Measurements from ENCODE around the gene GNG12.
A peak's percentile ranks its signal among the peaks of the same experiment; 100 is the strongest.

Gene GNG12

GRCh38 chr1:67726224-67726623 lies 107.0 kb downstream of the GNG12 start:
- DNase-seq, result no peak

DNA sequence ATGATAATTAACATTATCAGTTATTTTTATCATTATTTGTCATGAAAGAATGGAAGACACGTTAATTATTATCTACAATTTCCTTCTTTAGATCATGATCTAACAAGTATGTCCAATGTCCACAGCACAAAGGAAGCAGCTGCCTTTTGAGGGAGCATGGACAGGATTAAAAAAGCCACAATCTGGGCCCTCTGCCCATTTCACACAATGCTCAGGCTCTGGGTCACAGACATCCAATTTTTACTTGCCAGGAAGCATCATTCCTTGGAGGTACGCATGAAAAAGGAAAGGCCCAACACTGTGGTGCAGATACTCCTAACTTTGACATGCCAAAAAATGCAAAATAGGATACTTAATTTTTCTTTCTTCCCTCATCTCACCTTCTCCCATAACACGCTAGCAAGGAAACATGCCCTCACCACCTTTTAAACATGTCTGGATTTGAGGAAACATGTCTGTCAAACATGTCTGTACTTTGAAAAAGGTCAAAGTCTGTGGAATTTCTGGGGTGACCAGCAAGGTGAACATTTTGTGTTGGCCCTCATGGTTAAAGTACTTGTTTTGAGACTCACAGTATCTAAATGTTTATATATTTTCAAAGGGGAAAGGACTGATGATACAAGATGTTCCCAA lies 108.2 kb downstream of the GNG12 start:
- peak; percentile 92 for DNase-seq

DNA sequence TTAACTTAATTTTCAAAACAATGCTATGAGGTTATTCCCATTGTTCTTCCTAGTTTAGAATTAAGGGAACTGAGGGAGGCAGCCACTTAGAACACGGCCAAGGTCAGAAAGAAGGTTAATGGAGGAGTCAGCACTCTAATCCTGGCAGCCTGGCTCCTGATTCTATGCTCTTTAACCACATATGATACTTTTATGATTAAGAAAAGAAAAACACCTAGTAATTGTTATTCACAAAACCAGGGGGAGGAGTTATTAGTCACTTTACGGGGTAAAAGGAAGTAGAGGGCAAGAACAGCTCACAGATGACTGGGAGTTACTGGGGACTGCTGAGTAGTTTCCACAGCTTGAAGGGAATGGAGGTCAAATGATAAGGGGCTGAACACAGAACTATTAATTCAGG lies 109.6 kb downstream of the GNG12 start:
- DNase-seq, result peak; percentile 28

GRCh38 chr1:67723126-67723525 lies 110.1 kb downstream of the GNG12 start:
- no peak for DNase-seq

GRCh38 chr1:67722292-67722944 lies 110.8 kb downstream of the GNG12 start:
- DNase-seq, result peak; percentile 37

DNA sequence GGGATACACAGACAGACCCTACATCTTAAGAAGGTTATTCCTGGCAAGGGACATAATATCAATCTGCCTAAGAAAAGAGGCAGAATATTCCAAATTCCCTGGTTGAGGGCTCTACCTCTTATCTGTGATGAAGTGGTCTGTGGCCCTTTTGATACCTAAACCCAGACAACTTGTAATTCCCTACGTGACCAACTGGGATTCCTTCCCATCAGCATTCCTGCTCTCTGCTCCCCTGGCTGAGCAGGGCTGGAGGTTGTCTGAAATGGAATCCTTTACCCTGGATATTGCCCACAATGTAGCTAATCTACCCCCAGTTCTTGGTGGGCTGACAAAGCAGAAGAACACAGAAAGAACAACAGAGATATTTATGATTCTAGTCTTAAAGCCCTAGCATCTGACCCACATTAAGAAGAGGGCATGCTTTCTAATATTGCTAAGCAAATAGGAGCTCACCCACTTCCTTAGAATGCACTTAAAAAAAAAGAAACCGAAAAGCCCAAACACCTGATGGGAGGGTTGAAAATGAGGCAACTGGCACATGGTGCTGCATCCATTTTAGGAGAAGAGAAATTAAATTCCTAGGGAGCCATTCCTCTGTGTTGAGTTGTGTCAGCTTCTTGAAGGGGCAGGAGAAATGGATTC lies 111.5 kb downstream of the GNG12 start:
- DNase-seq, result no peak

GRCh38 chr1:67721112-67721511 lies 112.2 kb downstream of the GNG12 start:
- no peak for DNase-seq

DNA sequence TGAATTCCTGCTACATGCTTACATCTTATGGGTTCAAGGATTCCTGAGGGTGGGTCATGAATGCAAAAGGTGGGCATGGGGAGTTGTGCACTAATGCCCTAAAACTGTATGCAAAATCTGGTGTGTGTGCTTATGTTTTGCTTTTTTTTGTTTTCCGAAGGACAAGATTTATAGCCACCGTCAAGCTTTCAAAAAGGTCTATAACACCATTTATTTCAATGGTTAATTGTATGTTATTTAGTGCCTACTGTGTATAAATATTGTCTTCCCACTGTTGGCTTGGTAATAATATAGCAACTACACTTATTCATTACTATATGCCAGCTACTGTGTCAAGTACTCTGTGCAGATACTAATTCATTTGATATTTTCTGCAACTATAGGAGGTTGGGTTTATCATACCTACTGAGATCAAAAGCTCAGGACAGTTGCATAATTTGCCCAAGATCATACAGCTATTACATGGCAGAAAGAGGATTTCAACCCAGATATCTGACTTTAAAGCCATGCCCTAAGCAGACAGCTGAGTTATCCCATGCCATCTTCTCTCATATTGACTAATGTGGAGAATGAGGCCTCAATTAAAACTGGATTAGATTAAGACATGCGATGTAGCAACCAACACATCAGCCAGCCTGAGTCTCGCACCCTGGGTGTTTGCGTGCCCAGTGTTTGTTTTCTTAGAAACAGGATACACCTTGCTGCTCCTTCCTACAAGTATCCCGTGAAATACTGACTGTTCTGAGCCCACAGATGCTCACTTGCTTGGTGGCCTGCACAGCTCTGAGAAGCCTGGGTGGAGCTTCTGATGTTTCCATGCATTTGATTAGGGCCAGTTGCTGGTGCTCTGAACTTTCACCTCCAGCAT lies 113.7 kb downstream of the GNG12 start:
- no peak for DNase-seq

DNA sequence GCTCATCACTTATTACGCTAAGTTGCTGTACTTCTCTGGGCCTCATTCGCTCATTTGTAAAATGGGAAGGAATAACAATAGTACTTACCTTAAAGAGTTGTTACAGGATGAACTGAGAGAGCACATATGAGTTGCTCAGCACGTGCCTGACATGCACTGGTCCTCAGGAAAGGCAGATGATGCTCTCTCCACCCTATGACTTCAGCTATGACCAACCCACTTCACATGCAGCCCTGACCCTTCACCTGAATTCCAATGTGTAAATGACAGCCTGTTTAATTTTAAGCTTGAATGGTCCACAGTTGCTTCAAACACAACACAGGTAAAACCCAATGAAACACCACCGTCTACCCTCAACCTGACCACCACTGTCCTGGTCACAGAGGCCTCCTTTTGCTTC lies 115.4 kb downstream of the GNG12 start:
- no peak for DNase-seq

- DNase-seq, result peak; percentile 53
Measured at GRCh38 chr1:67716800-67717199, 116.5 kb downstream of the GNG12 start.

GRCh38 chr1:67715819-67716218 lies 117.4 kb downstream of the GNG12 start:
- DNase-seq, result no peak

GRCh38 chr1:67713057-67713846 lies 120.0 kb downstream of the GNG12 start:
- DNase-seq, result peak; percentile 89

DNA sequence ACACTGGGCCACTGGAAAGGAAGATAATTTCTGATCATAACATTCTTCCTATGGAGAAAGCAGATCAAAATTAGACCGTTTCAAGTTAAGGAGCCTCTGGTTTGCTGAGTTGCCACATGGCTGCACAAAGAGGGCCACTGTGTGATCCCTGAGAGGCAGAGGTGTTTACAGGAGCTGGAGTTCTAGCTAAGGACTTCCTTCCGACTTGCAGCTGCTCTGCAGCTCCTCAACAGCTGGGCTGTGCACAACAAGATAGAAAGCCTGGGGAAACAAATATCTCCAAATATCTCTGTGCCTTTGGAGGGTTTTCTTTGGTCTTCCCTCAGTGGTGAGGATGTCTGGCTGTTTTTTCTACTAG lies 121.4 kb downstream of the GNG12 start:
- no peak for DNase-seq

DNA sequence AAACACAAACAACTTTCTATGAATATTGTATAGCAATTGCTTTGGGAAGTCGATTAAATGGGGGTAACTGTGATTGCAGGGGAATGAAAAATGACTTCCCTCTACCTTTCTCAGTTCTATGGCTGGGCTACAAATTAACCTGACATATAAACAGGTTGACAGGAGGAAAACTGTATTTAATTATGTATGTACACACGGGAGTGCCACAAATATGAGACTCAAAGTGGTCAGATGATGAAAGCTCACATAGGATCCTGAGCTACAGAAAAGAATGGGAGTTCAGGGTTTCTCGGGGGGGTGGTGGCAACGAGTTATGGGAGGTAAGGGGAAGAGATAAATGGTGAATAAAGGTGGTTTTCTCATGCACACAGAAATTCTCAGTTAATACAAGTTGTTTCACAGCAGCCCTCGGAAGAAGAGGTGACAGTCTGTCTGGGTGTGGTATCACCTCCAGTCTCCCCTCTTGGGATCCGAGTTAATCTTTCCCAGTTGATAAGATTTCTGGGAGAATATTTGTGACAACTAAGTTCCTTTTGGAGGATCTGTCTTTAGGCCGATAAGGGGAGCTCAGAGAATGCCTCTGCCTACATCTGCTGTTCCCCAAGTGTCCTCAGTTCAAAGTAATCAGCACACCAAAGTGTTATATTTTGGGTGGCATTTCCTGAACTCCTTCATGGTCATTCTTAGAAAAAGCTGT lies 122.0 kb downstream of the GNG12 start:
- no peak for DNase-seq

- peak; percentile 66 for DNase-seq
Measured at GRCh38 chr1:67710417-67710816, 122.8 kb downstream of the GNG12 start.

GRCh38 chr1:67708606-67709005 lies 124.7 kb downstream of the GNG12 start:
- no peak for DNase-seq

DNA sequence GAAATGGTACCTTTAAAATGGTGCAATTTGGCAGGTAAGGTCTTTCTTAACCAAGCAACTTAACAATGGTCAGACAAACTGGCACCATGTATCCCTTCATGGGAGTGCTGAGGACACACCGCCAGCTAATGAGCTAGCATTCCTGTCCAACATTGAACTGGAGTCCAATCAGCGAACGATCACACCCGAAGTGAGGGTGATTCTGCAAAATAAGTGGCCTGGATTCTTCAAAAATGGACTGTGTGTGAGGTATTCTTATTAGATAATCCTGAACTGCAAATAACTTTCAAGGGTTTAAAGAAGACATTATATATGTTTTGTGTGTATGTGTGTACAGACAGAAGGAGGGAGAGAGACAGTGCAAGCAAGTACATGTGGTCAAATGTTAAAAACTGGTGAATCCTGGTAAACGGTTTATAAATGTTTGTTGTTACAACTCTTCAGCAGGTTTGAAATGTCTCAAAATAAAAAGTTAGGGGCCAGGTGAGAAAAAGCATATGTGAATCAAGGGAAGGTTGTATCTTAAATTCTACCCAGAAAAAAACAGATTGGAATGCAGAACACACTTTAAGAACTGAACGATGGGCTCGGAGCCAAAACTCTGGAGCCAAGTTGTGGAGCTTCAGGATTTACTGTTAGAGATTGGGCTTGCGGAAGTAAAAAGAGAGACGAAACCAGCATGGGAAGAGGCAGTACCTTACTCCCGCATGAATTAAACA lies 127.4 kb downstream of the GNG12 start:
- peak; percentile 32 for DNase-seq

DNA sequence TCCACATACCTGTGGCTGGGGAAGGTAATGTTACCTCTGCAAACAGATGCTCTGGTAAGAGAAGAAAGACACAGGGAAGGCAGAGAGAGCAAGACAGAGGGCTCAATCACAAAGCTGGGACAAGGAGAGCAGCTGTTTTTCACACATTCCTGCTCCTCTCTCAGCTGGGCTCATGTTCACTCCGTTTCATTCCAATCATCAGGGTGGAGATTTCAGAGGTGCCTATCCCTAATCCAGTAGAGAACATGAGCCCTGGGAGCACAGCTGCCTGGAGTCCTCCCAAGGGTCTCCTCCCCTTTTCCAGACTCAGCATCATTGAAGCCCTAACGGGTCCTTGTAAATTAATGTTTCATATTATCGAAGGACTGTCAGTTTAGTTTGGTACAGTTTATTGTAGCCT lies 128.9 kb downstream of the GNG12 start:
- DNase-seq, result no peak

DNA sequence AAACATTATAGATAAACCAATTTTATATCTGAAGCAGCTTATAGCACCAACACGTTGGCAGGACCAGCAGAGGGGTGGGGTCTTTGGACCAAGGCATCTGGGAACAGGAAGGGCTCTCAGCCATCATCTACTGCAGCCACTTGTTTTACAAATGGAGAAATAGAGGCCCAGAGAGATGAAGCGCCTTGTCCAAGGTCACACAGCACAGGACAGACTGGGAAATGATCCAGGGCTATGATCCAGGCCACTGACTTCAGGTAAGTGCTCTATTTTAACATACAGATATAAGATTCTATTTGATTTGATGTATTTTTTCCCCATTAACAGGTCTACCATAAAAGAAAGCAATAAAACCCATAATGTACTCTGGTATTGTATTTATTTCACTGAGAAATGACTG lies 131.4 kb downstream of the GNG12 start:
- DNase-seq, result no peak

GRCh38 chr1:67700692-67701410 lies 132.4 kb downstream of the GNG12 start:
- DNase-seq, result peak; percentile 35

DNA sequence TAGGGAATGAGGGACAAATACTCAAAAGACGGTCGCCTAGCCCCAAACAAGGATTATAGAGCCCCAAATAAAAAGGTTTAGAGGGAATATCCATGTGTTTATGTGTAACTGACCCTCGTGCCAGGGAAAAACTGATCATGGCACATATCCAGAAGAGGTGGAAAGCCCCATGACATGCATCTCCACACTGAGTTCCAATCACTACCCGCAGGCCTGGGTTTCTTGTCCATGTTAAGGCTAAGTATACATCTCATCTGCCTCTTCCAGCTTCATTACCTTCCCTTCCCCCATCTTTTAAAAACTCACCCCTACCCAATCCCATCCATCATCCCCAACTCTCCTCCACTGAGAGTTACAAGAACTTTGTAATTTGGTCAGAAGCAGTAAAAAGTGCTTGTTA lies 133.0 kb downstream of the GNG12 start:
- DNase-seq, result no peak
